Activated B cell treated with CpG ODN at 0.5 μM for 24 hours (primary cell): ENCODE data around the gene PGGHG. TPM values are rescaled to one million over a fixed set of nuclear protein-coding genes. Genes with fewer than 3 reads are reported as not detected.

ENCODE experiments used
- ATAC-seq: fragments of 200-7000 bp; cut with Tn5 transposase; one replicate; pipeline ENCODE4 v1.10.0; 2021; ENCODE audit warnings: low read depth, mild to moderate bottlenecking, moderate library complexity
- CTCF ChIA-PET: fragments of 350-600 bp; sonication (Branson Sonifier 250); formaldehyde crosslinking; loops from one replicate; lab custom pipeline; 2021; ENCODE audit warnings: antibody characterized with exemption; lab: Charles Lee
- POLR2A ChIA-PET: fragments of 350-600 bp; sonication (Branson Sonifier 250); formaldehyde crosslinking; loops from one replicate; lab custom pipeline; 2021; ENCODE audit warnings: antibody characterized with exemption; lab: Charles Lee
- DNase-seq: peaks from one replicate; pipeline ENCODE4 v3.0.0; 2022
- H3K27ac Mint-ChIP-seq: one replicate; pipeline ENCODE4 v1.8.0; 2020; ENCODE audit warnings: mixed read lengths
- H3K27me3 Mint-ChIP-seq: one replicate; pipeline ENCODE4 v1.8.0; 2021; ENCODE audit warnings: mixed read lengths
- H3K36me3 Mint-ChIP-seq: one replicate; pipeline ENCODE4 v1.8.0; 2021; ENCODE audit warnings: low read depth, mixed read lengths
- H3K4me1 Mint-ChIP-seq: one replicate; pipeline ENCODE4 v1.8.0; 2021; ENCODE audit warnings: mixed read lengths
- H3K4me3 Mint-ChIP-seq: one replicate; pipeline ENCODE4 v1.8.0; 2020; ENCODE audit warnings: mild to moderate bottlenecking, mixed read lengths
- H3K9me3 Mint-ChIP-seq: one replicate; pipeline ENCODE4 v1.8.0; 2020; ENCODE audit warnings: mixed read lengths
- CTCF ChIP-seq: fragments of 200-600 bp; IDR thresholded peaks from one replicate; pipeline ENCODE4 v1.8.0; 2022; ENCODE audit warnings: antibody characterized with exemption, mild to moderate bottlenecking
- intact Hi-C: fragments of 100-400 bp; cut with micrococcal nuclease; formaldehyde crosslinking; loops from one replicate; pipeline ENCODE4 v1.15.1; 2024
- total RNA-seq: library from RNA; stranded (reverse); gene quantifications from 2 replicates; pipeline ENCODE4 v1.2.3, GENCODE V29; 2022

Gene PGGHG
- total RNA-seq, 1 donor from 2014 or later, result 74.1 TPM

GRCh38 chr11:253160-253885 is 35.6 kb upstream of the PGGHG start:
- Mint-ChIP-seq H3K27ac (no peak overlapping the region), H3K27me3 (no peaks in the 10 kb centered on the region), H3K4me3 (no peak overlapping the region), H3K4me1 (peaks cover 19% of the 10 kb centered on the region), H3K9me3 (no peaks in the 10 kb centered on the region), H3K36me3 (peaks cover 53% of the 10 kb centered on the region)
- DNase-seq (no peak), ATAC-seq (no peak)
- ChIA-PET CTCF (interaction anchor here (4.1 kb wide), 1 partner anchor 52 kb away, joined by 25 read pairs; no protein-coding TSS in a partner anchor), POLR2A (interaction anchor here (4.8 kb wide), 1 partner anchor 15 kb away, joined by 35 read pairs; no protein-coding TSS in a partner anchor)
- intact Hi-C loops, result loop anchor here (5.0 kb wide), 1 partner anchor 194 kb away; no protein-coding TSS in a partner anchor
- no peak for TF ChIP-seq CTCF

- TF ChIP-seq CTCF, result no peak
- Mint-ChIP-seq H3K27me3 (no peaks in the 10 kb centered on the region), H3K36me3 (peaks cover 47% of the 10 kb centered on the region), H3K9me3 (no peaks in the 10 kb centered on the region), H3K27ac (no peak overlapping the region), H3K4me3 (no peak overlapping the region), H3K4me1 (peaks cover 23% of the 10 kb centered on the region)
- ATAC-seq (no peak), DNase-seq (no peak)
- ChIA-PET CTCF (interaction anchor here (4.1 kb wide), 1 partner anchor 52 kb away, joined by 25 read pairs; no protein-coding TSS in a partner anchor), POLR2A (interaction anchor here (4.8 kb wide), 1 partner anchor 14 kb away, joined by 35 read pairs; no protein-coding TSS in a partner anchor)
- intact Hi-C loops, result loop anchor here (5.0 kb wide), 1 partner anchor 193 kb away; no protein-coding TSS in a partner anchor
These were observed 35.0 kb upstream of the PGGHG start for GRCh38 chr11:253886-254270.

- H3K27me3 Mint-ChIP-seq, result no peaks in the 10 kb centered on the region
- no peak for TF ChIP-seq CTCF
- no peaks in the 10 kb centered on the region for H3K9me3 Mint-ChIP-seq
- POLR2A ChIA-PET, result interaction anchor here (0.8 kb wide), 1 partner anchor 13 kb away, joined by 3 read pairs; no protein-coding TSS in a partner anchor
- ATAC-seq (no peak), DNase-seq (no peak)
- H3K4me1 Mint-ChIP-seq, result peaks cover 31% of the 10 kb centered on the region
- H3K36me3 Mint-ChIP-seq, result peaks cover 35% of the 10 kb centered on the region
- no peak overlapping the region for H3K4me3 Mint-ChIP-seq
- CTCF ChIA-PET, result no interaction called here
- intact Hi-C loops, result no loop called here
- no peak overlapping the region for H3K27ac Mint-ChIP-seq
These were observed 33.8 kb upstream of the PGGHG start for GRCh38 chr11:255176-255575.

- intact Hi-C loops, result no loop called here
- no peak overlapping the region for H3K27ac Mint-ChIP-seq
- no peak overlapping the region for H3K4me3 Mint-ChIP-seq
- no peaks in the 10 kb centered on the region for H3K27me3 Mint-ChIP-seq
- DNase-seq, result no peak
- H3K36me3 Mint-ChIP-seq, result peaks cover 30% of the 10 kb centered on the region
- H3K9me3 Mint-ChIP-seq, result no peaks in the 10 kb centered on the region
- TF ChIP-seq CTCF, result no peak
- peaks cover 30% of the 10 kb centered on the region for H3K4me1 Mint-ChIP-seq
- POLR2A ChIA-PET, result interaction anchor here (3.6 kb wide), 1 partner anchor 12 kb away, joined by 46 read pairs; no protein-coding TSS in a partner anchor
- ATAC-seq, result no peak
- CTCF ChIA-PET, result no interaction called here
These were observed 33.1 kb upstream of the PGGHG start for GRCh38 chr11:255816-256215.
